Measurements from ENCODE around the gene EN2.

EN2 gene

GRCh38 chr7:155471718-155472117, 13.8 kb downstream of the EN2 start:
- H3K4me3 ChIP-seq (ENCODE audit: low read length): no peak overlapping the region
- peaks cover 100% of the 10 kb centered on the region for H3K27me3 ChIP-seq (ENCODE audit: control insufficient read depth, insufficient read depth, low read length)
- H3K4me1 ChIP-seq (ENCODE audit: control insufficient read depth, insufficient read depth, low read length): peaks cover 9% of the 10 kb centered on the region
- H3K36me3 ChIP-seq (ENCODE audit: control insufficient read depth, insufficient read depth, low read length): no peaks in the 10 kb centered on the region
- H3K9ac ChIP-seq (ENCODE audit: low read length): no peak overlapping the region
- no peaks in the 10 kb centered on the region for H3K9me3 ChIP-seq (ENCODE audit: control insufficient read depth, low read length)

DNA sequence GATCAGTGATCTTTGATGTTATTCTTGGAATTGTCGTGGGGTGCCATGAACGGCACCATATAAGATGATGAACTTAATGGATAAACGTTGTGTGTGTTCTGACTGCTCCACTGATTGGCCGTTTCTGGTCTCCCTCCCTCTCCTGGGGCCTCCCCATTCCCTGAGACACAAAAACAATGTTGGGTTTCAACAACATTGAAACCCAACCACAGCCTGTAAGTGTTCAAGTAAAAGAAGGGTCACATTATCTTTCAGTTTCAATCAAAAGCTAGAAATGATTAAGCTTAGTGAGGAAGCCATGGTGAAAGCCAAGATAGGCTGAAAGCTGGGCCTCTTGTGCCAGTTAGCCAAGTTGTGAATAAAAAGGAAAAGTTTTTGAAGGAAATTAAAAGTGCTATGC, 19.5 kb downstream of the EN2 start:
- no peaks in the 10 kb centered on the region for H3K4me1 ChIP-seq (ENCODE audit: control insufficient read depth, insufficient read depth, low read length)
- H3K9me3 ChIP-seq (ENCODE audit: control insufficient read depth, low read length): no peaks in the 10 kb centered on the region
- H3K9ac ChIP-seq (ENCODE audit: low read length): no peak overlapping the region
- peaks cover 49% of the 10 kb centered on the region for H3K27me3 ChIP-seq (ENCODE audit: control insufficient read depth, insufficient read depth, low read length)
- no peaks in the 10 kb centered on the region for H3K36me3 ChIP-seq (ENCODE audit: control insufficient read depth, insufficient read depth, low read length)
- H3K4me3 ChIP-seq (ENCODE audit: low read length): no peak overlapping the region

DNA sequence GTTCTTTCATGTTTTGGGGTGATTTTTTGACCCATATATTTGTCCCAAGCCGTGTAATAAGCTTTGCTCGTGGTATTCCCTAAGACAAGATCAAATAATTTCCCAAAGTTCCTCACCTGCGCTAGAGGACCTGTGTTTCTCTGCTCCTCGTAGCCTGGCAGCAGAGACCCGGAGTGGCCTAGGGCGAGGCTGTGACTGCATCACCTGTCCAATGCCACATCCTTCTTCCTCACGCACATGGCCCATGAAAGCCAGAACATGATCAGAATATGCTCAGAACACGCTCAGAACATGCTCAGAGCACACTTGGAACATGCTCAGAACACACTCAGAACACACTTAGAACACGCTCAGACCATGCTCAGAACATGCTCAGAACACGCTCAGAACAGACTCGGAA, 23.8 kb downstream of the EN2 start:
- Histone ChIP-seq H3K27me3 (ENCODE audit: control insufficient read depth, insufficient read depth, low read length) (peaks cover 32% of the 10 kb centered on the region), H3K36me3 (ENCODE audit: control insufficient read depth, insufficient read depth, low read length) (no peaks in the 10 kb centered on the region), H3K4me1 (ENCODE audit: control insufficient read depth, insufficient read depth, low read length) (no peaks in the 10 kb centered on the region), H3K9ac (ENCODE audit: low read length) (no peak overlapping the region), H3K9me3 (ENCODE audit: control insufficient read depth, low read length) (no peaks in the 10 kb centered on the region), H3K4me3 (ENCODE audit: low read length) (no peak overlapping the region)

GRCh38 chr7:155482511-155483183, 24.7 kb downstream of the EN2 start:
- Histone ChIP-seq H3K9ac (ENCODE audit: low read length) (no peak overlapping the region), H3K4me1 (ENCODE audit: control insufficient read depth, insufficient read depth, low read length) (no peaks in the 10 kb centered on the region), H3K9me3 (ENCODE audit: control insufficient read depth, low read length) (no peaks in the 10 kb centered on the region), H3K27me3 (ENCODE audit: control insufficient read depth, insufficient read depth, low read length) (peaks cover 30% of the 10 kb centered on the region), H3K4me3 (ENCODE audit: low read length) (no peak overlapping the region), H3K36me3 (ENCODE audit: control insufficient read depth, insufficient read depth, low read length) (no peaks in the 10 kb centered on the region)

DNA sequence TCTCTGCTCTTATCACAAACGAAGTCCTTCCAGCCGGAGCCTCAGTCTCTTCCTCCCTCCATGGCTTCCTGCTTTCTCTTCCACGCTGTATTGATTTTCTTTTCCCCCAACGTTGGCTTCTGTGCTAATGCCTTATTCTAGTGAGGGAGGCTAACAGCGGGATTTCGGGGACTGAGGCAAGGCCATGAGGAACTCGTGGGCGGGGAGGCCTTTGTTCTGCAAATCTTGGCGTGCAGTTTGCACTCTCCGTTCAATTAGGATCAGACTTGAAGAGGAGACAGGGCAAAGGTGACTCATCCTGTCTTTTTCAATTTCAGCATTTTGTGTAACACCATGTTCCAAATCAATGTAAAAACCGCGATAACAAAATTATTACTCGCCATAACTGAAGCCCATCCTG, 25.3 kb downstream of the EN2 start:
- Histone ChIP-seq H3K4me1 (ENCODE audit: control insufficient read depth, insufficient read depth, low read length) (no peaks in the 10 kb centered on the region), H3K9ac (ENCODE audit: low read length) (no peak overlapping the region), H3K4me3 (ENCODE audit: low read length) (no peak overlapping the region), H3K27me3 (ENCODE audit: control insufficient read depth, insufficient read depth, low read length) (peaks cover 30% of the 10 kb centered on the region), H3K9me3 (ENCODE audit: control insufficient read depth, low read length) (no peaks in the 10 kb centered on the region), H3K36me3 (ENCODE audit: control insufficient read depth, insufficient read depth, low read length) (no peaks in the 10 kb centered on the region)

- Histone ChIP-seq H3K9ac (ENCODE audit: low read length) (no peak overlapping the region), H3K4me1 (ENCODE audit: control insufficient read depth, insufficient read depth, low read length) (no peaks in the 10 kb centered on the region), H3K27me3 (ENCODE audit: control insufficient read depth, insufficient read depth, low read length) (peaks cover 31% of the 10 kb centered on the region), H3K4me3 (ENCODE audit: low read length) (no peak overlapping the region), H3K9me3 (ENCODE audit: control insufficient read depth, low read length) (no peaks in the 10 kb centered on the region), H3K36me3 (ENCODE audit: control insufficient read depth, insufficient read depth, low read length) (no peaks in the 10 kb centered on the region)
Observed at GRCh38 chr7:155483868-155484325, 26.0 kb downstream of the EN2 start.

DNA sequence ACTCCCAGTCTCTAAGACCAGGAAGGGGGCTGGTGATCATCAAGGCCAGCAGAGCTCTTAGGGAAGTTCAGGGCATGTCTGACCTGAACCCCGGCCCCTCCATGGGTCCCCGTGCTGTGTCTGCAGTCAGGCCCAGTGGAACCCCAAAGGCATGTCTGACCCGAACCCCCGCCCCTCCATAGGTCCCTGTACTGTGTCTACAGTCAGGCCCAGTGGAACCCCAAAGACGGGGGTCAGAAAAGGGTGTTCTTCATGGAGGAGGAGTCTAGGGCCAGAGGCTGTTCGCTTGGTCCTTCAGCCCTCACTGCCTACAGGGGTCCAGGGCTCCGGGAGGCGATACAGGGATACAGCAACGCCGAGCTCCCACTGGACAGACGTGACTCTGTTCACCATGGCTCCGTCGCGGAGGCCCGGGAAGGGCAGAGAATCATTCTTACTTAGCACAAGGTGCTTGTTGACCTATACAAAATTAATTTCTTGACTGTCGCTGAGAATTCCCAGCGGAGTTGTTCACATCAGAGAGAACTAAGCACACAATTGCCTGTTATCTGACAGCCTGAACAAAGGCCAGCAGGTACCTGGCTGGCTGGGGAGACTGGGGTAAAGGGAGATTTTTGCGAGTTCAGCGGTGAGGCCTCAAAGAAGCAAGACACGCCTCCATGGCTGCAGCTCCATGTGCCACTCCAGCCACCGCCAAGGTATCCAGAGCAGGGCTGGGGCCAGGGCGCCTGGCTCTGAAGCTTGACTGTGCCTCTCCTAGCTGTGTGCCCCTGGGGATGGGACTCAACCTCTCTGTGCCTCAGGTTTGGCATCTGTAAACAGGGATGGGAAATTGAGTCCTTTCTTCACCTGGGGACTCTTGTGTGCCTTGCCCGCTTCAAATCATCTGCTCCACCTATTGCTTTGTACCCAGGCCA, 26.8 kb downstream of the EN2 start:
- Histone ChIP-seq H3K36me3 (ENCODE audit: control insufficient read depth, insufficient read depth, low read length) (no peaks in the 10 kb centered on the region), H3K9me3 (ENCODE audit: control insufficient read depth, low read length) (no peaks in the 10 kb centered on the region), H3K4me3 (ENCODE audit: low read length) (no peak overlapping the region), H3K4me1 (ENCODE audit: control insufficient read depth, insufficient read depth, low read length) (no peaks in the 10 kb centered on the region), H3K27me3 (ENCODE audit: control insufficient read depth, insufficient read depth, low read length) (peaks cover 40% of the 10 kb centered on the region), H3K9ac (ENCODE audit: low read length) (no peak overlapping the region)

GRCh38 chr7:155486783-155487508, 29.0 kb downstream of the EN2 start:
- H3K4me1 ChIP-seq (ENCODE audit: control insufficient read depth, insufficient read depth, low read length): peaks cover 18% of the 10 kb centered on the region
- no peaks in the 10 kb centered on the region for H3K36me3 ChIP-seq (ENCODE audit: control insufficient read depth, insufficient read depth, low read length)
- H3K4me3 ChIP-seq (ENCODE audit: low read length): no peak overlapping the region
- no peaks in the 10 kb centered on the region for H3K9me3 ChIP-seq (ENCODE audit: control insufficient read depth, low read length)
- no peak overlapping the region for H3K9ac ChIP-seq (ENCODE audit: low read length)
- H3K27me3 ChIP-seq (ENCODE audit: control insufficient read depth, insufficient read depth, low read length): peaks cover 60% of the 10 kb centered on the region

GRCh38 chr7:155487509-155488482, 29.9 kb downstream of the EN2 start:
- Histone ChIP-seq H3K36me3 (ENCODE audit: control insufficient read depth, insufficient read depth, low read length) (no peaks in the 10 kb centered on the region), H3K4me3 (ENCODE audit: low read length) (no peak overlapping the region), H3K4me1 (ENCODE audit: control insufficient read depth, insufficient read depth, low read length) (peaks cover 18% of the 10 kb centered on the region), H3K9ac (ENCODE audit: low read length) (no peak overlapping the region), H3K9me3 (ENCODE audit: control insufficient read depth, low read length) (no peaks in the 10 kb centered on the region), H3K27me3 (ENCODE audit: control insufficient read depth, insufficient read depth, low read length) (peaks cover 63% of the 10 kb centered on the region)

DNA sequence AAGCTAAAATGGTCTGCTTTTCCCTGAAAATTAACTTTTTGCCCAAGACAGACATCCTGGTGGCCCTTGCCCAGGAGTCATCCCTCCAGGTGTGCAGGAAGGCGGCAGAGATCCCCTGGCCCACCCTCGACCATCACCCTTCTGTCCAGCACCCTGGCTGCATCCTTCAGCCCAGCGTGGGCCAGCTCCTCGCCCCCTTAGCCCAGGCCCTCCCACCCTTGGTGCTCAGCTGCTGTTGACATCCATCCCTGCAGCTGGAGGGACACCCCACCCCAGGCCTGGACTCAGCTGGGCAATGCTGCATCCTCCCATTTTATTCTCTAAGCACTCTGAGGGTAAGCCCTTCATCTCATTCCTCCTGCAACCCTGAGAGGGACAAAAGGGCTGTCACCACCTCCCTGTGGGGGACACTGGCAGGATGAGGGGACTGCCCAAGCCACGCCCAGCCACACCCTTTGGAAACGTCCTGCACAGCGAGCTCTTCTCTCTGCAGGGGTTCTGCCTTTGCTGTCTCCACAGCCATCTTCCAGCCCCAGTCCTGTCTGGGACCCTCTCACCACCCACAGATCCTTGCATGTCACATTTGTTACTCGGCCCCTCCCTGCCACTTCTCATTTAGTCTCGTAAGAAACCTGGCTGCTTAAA, 30.7 kb downstream of the EN2 start:
- no peak overlapping the region for H3K9ac ChIP-seq (ENCODE audit: low read length)

More for the DNA sequence above, 30.7 kb downstream of the EN2 start:
- H3K4me1 ChIP-seq (ENCODE audit: control insufficient read depth, insufficient read depth, low read length): peaks cover 18% of the 10 kb centered on the region
- H3K27me3 ChIP-seq (ENCODE audit: control insufficient read depth, insufficient read depth, low read length): peaks cover 57% of the 10 kb centered on the region
- H3K9me3 ChIP-seq (ENCODE audit: control insufficient read depth, low read length): no peaks in the 10 kb centered on the region
- no peak overlapping the region for H3K4me3 ChIP-seq (ENCODE audit: low read length)
- H3K36me3 ChIP-seq (ENCODE audit: control insufficient read depth, insufficient read depth, low read length): no peaks in the 10 kb centered on the region
